ENCODE data around the gene PPIB. TPM values are rescaled to one million over a fixed set of nuclear protein-coding genes. Genes with fewer than 3 reads are reported as not detected.

The PPIB gene
- total and polyA plus RNA-seq, 2 experiments from 2014 or later, result 398 to 870 TPM

DNA sequence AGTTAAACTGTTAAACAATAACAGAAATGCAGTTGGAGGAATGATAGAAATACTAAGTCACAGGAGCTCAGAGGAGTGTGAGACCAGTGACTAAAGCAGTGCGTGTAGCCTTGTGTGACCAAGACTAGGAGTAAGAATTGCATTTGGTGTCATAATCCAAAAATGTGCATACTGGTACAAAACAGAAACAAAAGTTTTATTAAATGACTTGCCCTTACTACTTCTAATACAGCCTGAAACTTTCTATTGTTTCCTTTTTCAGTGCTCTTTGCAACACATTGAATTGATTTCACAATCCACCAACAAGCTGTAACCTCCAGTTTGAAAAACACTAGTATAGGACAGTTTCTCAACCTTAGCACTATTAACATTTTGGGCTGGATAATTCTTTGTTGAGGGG is 49.9 kb downstream of the PPIB start:
- H3K4me1 Mint-ChIP-seq, result peaks cover 9% of the 10 kb centered on the region; the same call in 2 of the 3 replicates
- ATAC-seq (no peak), DNase-seq (ENCODE audit: low spot score) (no peak)
- Histone ChIP-seq H3K79me2 (replicated peaks; ENCODE audit: insufficient read depth) (peaks cover 10% of the 10 kb centered on the region; the same call in 1 of the 2 replicates), H3K36me3 (ENCODE audit: insufficient read depth) (0 out of 2 replicates have a peak, but pooled peaks cover 1% of the 10 kb centered on the region), H3K4me2 (no peak overlapping the region), H3K4me1 (ENCODE audit: insufficient read depth) (no peaks in the 10 kb centered on the region), H3K27me3 (ENCODE audit: insufficient read depth) (no peaks in the 10 kb centered on the region), H2AFZ (no peak overlapping the region), H3K4me3 (no peak overlapping the region), H4K20me1 (replicated peaks; ENCODE audit: insufficient read depth) (no peaks in the 10 kb centered on the region; the same call in 1 of the 2 replicates), H3F3A (replicated peaks; ENCODE audit: low read depth) (no peaks in the 10 kb centered on the region), H3K9me2 (ENCODE audit: insufficient read depth) (no peaks in the 10 kb centered on the region), H3K27ac (ENCODE audit: low read depth) (no peak overlapping the region)
- peaks cover 2% of the 10 kb centered on the region for H3K27me3 Mint-ChIP-seq (ENCODE audit: insufficient read depth, low read depth, poor library complexity)
- no peak overlapping the region for H3K4me3 Mint-ChIP-seq
- H3K36me3 Mint-ChIP-seq (ENCODE audit: low read depth), result peaks cover 19% of the 10 kb centered on the region; the same call in 2 of the 3 replicates
- no peak for TF ChIP-seq STAT1 (IDR thresholded peaks at IDR 0.05; ENCODE audit: unreplicated experiment)
- TF ChIP-seq, protein P1, sequence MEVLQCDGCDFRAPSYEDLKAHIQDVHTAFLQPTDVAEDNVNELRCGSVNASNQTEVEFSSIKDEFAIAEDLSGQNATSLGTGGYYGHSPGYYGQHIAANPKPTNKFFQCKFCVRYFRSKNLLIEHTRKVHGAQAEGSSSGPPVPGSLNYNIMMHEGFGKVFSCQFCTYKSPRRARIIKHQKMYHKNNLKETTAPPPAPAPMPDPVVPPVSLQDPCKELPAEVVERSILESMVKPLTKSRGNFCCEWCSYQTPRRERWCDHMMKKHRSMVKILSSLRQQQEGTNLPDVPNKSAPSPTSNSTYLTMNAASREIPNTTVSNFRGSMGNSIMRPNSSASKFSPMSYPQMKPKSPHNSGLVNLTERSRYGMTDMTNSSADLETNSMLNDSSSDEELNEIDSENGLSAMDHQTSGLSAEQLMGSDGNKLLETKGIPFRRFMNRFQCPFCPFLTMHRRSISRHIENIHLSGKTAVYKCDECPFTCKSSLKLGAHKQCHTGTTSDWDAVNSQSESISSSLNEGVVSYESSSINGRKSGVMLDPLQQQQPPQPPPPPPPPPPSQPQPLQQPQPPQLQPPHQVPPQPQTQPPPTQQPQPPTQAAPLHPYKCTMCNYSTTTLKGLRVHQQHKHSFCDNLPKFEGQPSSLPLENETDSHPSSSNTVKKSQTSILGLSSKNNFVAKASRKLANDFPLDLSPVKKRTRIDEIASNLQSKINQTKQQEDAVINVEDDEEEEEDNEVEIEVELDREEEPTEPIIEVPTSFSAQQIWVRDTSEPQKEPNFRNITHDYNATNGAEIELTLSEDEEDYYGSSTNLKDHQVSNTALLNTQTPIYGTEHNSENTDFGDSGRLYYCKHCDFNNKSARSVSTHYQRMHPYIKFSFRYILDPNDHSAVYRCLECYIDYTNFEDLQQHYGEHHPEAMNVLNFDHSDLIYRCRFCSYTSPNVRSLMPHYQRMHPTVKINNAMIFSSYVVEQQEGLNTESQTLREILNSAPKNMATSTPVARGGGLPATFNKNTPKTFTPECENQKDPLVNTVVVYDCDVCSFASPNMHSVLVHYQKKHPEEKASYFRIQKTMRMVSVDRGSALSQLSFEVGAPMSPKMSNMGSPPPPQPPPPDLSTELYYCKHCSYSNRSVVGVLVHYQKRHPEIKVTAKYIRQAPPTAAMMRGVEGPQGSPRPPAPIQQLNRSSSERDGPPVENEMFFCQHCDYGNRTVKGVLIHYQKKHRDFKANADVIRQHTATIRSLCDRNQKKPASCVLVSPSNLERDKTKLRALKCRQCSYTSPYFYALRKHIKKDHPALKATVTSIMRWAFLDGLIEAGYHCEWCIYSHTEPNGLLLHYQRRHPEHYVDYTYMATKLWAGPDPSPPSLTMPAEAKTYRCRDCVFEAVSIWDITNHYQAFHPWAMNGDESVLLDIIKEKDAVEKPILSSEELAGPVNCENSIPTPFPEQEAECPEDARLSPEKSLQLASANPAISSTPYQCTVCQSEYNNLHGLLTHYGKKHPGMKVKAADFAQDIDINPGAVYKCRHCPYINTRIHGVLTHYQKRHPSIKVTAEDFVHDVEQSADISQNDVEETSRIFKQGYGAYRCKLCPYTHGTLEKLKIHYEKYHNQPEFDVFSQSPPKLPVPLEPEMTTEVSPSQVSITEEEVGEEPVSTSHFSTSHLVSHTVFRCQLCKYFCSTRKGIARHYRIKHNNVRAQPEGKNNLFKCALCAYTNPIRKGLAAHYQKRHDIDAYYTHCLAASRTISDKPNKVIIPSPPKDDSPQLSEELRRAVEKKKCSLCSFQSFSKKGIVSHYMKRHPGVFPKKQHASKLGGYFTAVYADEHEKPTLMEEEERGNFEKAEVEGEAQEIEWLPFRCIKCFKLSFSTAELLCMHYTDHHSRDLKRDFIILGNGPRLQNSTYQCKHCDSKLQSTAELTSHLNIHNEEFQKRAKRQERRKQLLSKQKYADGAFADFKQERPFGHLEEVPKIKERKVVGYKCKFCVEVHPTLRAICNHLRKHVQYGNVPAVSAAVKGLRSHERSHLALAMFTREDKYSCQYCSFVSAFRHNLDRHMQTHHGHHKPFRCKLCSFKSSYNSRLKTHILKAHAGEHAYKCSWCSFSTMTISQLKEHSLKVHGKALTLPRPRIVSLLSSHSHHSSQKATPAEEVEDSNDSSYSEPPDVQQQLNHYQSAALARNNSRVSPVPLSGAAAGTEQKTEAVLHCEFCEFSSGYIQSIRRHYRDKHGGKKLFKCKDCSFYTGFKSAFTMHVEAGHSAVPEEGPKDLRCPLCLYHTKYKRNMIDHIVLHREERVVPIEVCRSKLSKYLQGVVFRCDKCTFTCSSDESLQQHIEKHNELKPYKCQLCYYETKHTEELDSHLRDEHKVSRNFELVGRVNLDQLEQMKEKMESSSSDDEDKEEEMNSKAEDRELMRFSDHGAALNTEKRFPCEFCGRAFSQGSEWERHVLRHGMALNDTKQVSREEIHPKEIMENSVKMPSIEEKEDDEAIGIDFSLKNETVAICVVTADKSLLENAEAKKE (CRISPR knock-in tag; IDR thresholded peaks at IDR 0.05), result no peak
- no peak for TF ChIP-seq EZH2 (IDR thresholded peaks at IDR 0.05; ENCODE audit: low read depth, unreplicated experiment)
- TF ChIP-seq NANOG (IDR thresholded peaks at IDR 0.05; ENCODE audit: borderline replicate concordance), result no peak
- TF ChIP-seq POLR2AphosphoS5 (IDR thresholded peaks at IDR 0.05; ENCODE audit: low read depth), result no peak
- no peak for TF ChIP-seq ZNF114 (CRISPR knock-in tag; IDR thresholded peaks at IDR 0.05)
- no peak for TF ChIP-seq EZH2phosphoT487 (IDR thresholded peaks at IDR 0.05; ENCODE audit: unreplicated experiment)
- no peak for TF ChIP-seq JUNB (IDR thresholded peaks at IDR 0.05; ENCODE audit: unreplicated experiment)
- TF ChIP-seq, protein P2, sequence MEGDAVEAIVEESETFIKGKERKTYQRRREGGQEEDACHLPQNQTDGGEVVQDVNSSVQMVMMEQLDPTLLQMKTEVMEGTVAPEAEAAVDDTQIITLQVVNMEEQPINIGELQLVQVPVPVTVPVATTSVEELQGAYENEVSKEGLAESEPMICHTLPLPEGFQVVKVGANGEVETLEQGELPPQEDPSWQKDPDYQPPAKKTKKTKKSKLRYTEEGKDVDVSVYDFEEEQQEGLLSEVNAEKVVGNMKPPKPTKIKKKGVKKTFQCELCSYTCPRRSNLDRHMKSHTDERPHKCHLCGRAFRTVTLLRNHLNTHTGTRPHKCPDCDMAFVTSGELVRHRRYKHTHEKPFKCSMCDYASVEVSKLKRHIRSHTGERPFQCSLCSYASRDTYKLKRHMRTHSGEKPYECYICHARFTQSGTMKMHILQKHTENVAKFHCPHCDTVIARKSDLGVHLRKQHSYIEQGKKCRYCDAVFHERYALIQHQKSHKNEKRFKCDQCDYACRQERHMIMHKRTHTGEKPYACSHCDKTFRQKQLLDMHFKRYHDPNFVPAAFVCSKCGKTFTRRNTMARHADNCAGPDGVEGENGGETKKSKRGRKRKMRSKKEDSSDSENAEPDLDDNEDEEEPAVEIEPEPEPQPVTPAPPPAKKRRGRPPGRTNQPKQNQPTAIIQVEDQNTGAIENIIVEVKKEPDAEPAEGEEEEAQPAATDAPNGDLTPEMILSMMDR (conservative IDR thresholded peaks at IDR 0.05; ENCODE audit: low read depth in 2 of 2), result no peak
- no peak for TF ChIP-seq ZNF331 (CRISPR knock-in tag; IDR thresholded peaks at IDR 0.05; ENCODE audit: low read depth)
- TF ChIP-seq, protein P3, sequence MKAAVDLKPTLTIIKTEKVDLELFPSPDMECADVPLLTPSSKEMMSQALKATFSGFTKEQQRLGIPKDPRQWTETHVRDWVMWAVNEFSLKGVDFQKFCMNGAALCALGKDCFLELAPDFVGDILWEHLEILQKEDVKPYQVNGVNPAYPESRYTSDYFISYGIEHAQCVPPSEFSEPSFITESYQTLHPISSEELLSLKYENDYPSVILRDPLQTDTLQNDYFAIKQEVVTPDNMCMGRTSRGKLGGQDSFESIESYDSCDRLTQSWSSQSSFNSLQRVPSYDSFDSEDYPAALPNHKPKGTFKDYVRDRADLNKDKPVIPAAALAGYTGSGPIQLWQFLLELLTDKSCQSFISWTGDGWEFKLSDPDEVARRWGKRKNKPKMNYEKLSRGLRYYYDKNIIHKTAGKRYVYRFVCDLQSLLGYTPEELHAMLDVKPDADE (IDR thresholded peaks at IDR 0.05), result no peak
- no peak for TF ChIP-seq CREB1 (CRISPR knock-in tag; IDR thresholded peaks at IDR 0.05; ENCODE audit: low read depth)
- no peak overlapping the region for H3K27ac Mint-ChIP-seq
- H3K9me3 Mint-ChIP-seq, result no peaks in the 10 kb centered on the region
